Neural cell (in vitro differentiated cells): Measurements from ENCODE around the gene SLC38A11. TPM values are rescaled to one million over a fixed set of nuclear protein-coding genes. Genes with fewer than 3 reads are reported as not detected.

Source experiments
- H2AFZ ChIP-seq: fragments of 200-600, 300-800 bp; sonication (generic), shearing (Covaris generic); 2 replicates; pipeline ENCODE4 v1.6.0; 2014; ENCODE audit warnings: low read depth, mild to moderate bottlenecking, antibody characterized with exemption, low read length, moderate library complexity
- H3F3A ChIP-seq: fragments of 200-600 bp; shearing (Covaris generic); 2 replicates; pipeline ENCODE4 v1.6.1; 2016; ENCODE audit warnings: mild to moderate bottlenecking, moderate library complexity, mixed read lengths, antibody characterized with exemption, low read length; ENCODE audit not compliant: insufficient read depth, poor library complexity, severe bottlenecking
- H3K27ac ChIP-seq: fragments of 200-600, 300-800 bp; sonication (generic), shearing (Covaris generic); 2 replicates; pipeline ENCODE4 v1.5.1; 2014; ENCODE audit warnings: mild to moderate bottlenecking, low read length, moderate library complexity
- H3K27me3 ChIP-seq: fragments of 300-800, 200-600 bp; sonication (generic), shearing (Covaris generic); 2 replicates; pipeline ENCODE4 v1.6.0; 2014; ENCODE audit warnings: mild to moderate bottlenecking, low read depth, low read length, moderate library complexity; ENCODE audit not compliant: insufficient read depth
- H3K36me3 ChIP-seq: fragments of 300-800, 200-600 bp; sonication (generic), shearing (Covaris generic); 2 replicates; pipeline ENCODE4 v1.5.1; 2014; ENCODE audit warnings: mild to moderate bottlenecking, antibody characterized with exemption, low read length, moderate library complexity; ENCODE audit not compliant: insufficient read depth
- H3K4me2 ChIP-seq: fragments of 300-800, 200-600 bp; sonication (generic), shearing (Covaris generic); 2 replicates; pipeline ENCODE4 v1.6.0; 2014; ENCODE audit warnings: mild to moderate bottlenecking, low read length
- H3K4me3 ChIP-seq: fragments of 300-800, 200-600 bp; sonication (generic), shearing (Covaris generic); 2 replicates; pipeline ENCODE4 v1.5.1; 2014; ENCODE audit warnings: mild to moderate bottlenecking, low read length, moderate library complexity
- H3K79me2 ChIP-seq: fragments of 200-600 bp; shearing (Covaris generic); replicated peaks from 2 replicates; pipeline ENCODE4 v1.6.0; 2014; ENCODE audit warnings: mild to moderate bottlenecking, low read length, moderate library complexity; ENCODE audit not compliant: insufficient read depth
- H3K9ac ChIP-seq: fragments of 300-800, 200-600 bp; sonication (generic), shearing (Covaris generic); 2 replicates; pipeline ENCODE4 v1.6.1; 2016; ENCODE audit warnings: mild to moderate bottlenecking, low read length, mixed read lengths
- H3K9me2 ChIP-seq: fragments of 200-600 bp; shearing (Covaris generic); 2 replicates; pipeline ENCODE4 v1.6.1; 2016; ENCODE audit warnings: mild to moderate bottlenecking, low read length, mixed read lengths; ENCODE audit not compliant: insufficient read depth
- H3K9me3 ChIP-seq: fragments of 200-600, 300-800 bp; sonication (generic), shearing (Covaris generic); 2 replicates; pipeline ENCODE4 v1.6.1; 2016; ENCODE audit warnings: mild to moderate bottlenecking, mixed run types, low read length, moderate library complexity, mixed read lengths
- H4K20me1 ChIP-seq: fragments of 200-600 bp; shearing (Covaris generic); 2 replicates; pipeline ENCODE4 v1.6.1; 2016; ENCODE audit warnings: mild to moderate bottlenecking, mixed run types; ENCODE audit not compliant: insufficient read depth
- CTCF ChIP-seq: fragments of 450-650 bp; IDR thresholded peaks from 2 replicates; pipeline ENCODE4 v1.5.1; 2014; ENCODE audit warnings: antibody characterized with exemption, mild to moderate bottlenecking, moderate library complexity; ENCODE audit not compliant: poor library complexity, severe bottlenecking
- EZH2 ChIP-seq: fragments of 200-600, 300-800 bp; shearing (Covaris generic), sonication (generic); IDR thresholded peaks from 2 replicates; pipeline ENCODE4 v1.6.1; 2014; ENCODE audit warnings: antibody characterized with exemption, low read length, borderline replicate concordance, mild to moderate bottlenecking; ENCODE audit not compliant: insufficient read depth, poor library complexity, severe bottlenecking
- MXI1 ChIP-seq: fragments of 450-650 bp; conservative IDR thresholded peaks from 2 replicates; pipeline ENCODE4 v1.6.1; 2014; ENCODE audit warnings: antibody characterized with exemption, mild to moderate bottlenecking; ENCODE audit not compliant: poor library complexity, severe bottlenecking
- POLR2AphosphoS5 ChIP-seq: IDR thresholded peaks from 2 replicates; pipeline ENCODE4 v1.6.1; 2012
- RAD21 ChIP-seq: fragments of 450-650 bp; conservative IDR thresholded peaks from 2 replicates; pipeline ENCODE4 v1.6.1; 2014; ENCODE audit warnings: antibody characterized with exemption, mild to moderate bottlenecking, moderate library complexity
- REST ChIP-seq: IDR thresholded peaks from 2 replicates; pipeline ENCODE4 v1.6.1; 2012; ENCODE audit warnings: borderline replicate concordance
- SMC3 ChIP-seq: fragments of 450-650 bp; conservative IDR thresholded peaks from 2 replicates; pipeline ENCODE4 v1.6.1; 2014; ENCODE audit warnings: antibody characterized with exemption, mild to moderate bottlenecking, moderate library complexity; ENCODE audit not compliant: poor library complexity
- TAF1 ChIP-seq: IDR thresholded peaks from 2 replicates; pipeline ENCODE4 v1.6.1; 2012; ENCODE audit warnings: low read depth
- polyA plus RNA-seq: library from polyadenylated mRNA; depleted of rRNA; stranded (reverse); fragments of >200 nt; gene quantifications from 2 replicates; pipeline ENCODE4 v1.2.3, GENCODE V29; 2014

Gene SLC38A11
- polyA plus RNA-seq, 1 donor from 2014 or later, result not detected

- Histone ChIP-seq H3K4me3 (no peak overlapping the region), H3K9me3 (no peaks in the 10 kb centered on the region), H3F3A (no peaks in the 10 kb centered on the region), H3K27me3 (no peaks in the 10 kb centered on the region), H3K9me2 (no peaks in the 10 kb centered on the region), H3K27ac (no peak overlapping the region), H4K20me1 (no peaks in the 10 kb centered on the region), H3K79me2 (no peaks in the 10 kb centered on the region), H3K9ac (no peak overlapping the region), H3K4me2 (no peak overlapping the region), H3K36me3 (no peaks in the 10 kb centered on the region), H2AFZ (no peak overlapping the region)
- TF ChIP-seq TAF1 (no peak), RAD21 (no peak), CTCF (no peak), REST (no peak), EZH2 (no peak), POLR2AphosphoS5 (no peak)
Measured at GRCh38 chr2:164891460-164891859, 63.9 kb downstream of the SLC38A11 start.

GRCh38 chr2:164890544-164890943 is 64.8 kb downstream of the SLC38A11 start:
- no peaks in the 10 kb centered on the region for H3K9me2 ChIP-seq
- no peak overlapping the region for H3K27ac ChIP-seq
- no peak for TF ChIP-seq TAF1
- H3K79me2 ChIP-seq, result no peaks in the 10 kb centered on the region
- no peaks in the 10 kb centered on the region for H4K20me1 ChIP-seq
- no peak overlapping the region for H3K9ac ChIP-seq
- H3K36me3 ChIP-seq, result no peaks in the 10 kb centered on the region
- H3K4me3 ChIP-seq, result no peak overlapping the region
- H3K27me3 ChIP-seq, result no peaks in the 10 kb centered on the region
- no peaks in the 10 kb centered on the region for H3F3A ChIP-seq
- H2AFZ ChIP-seq, result no peak overlapping the region
- no peaks in the 10 kb centered on the region for H3K9me3 ChIP-seq
- H3K4me2 ChIP-seq, result no peak overlapping the region

- no peaks in the 10 kb centered on the region for H3K9me2 ChIP-seq
- no peak overlapping the region for H3K4me2 ChIP-seq
- H3K27me3 ChIP-seq, result no peaks in the 10 kb centered on the region
- no peaks in the 10 kb centered on the region for H3K36me3 ChIP-seq
- no peak overlapping the region for H3K4me3 ChIP-seq
- H3K9ac ChIP-seq, result no peak overlapping the region
- H3K79me2 ChIP-seq, result no peaks in the 10 kb centered on the region
- no peaks in the 10 kb centered on the region for H3K9me3 ChIP-seq
- no peak overlapping the region for H3K27ac ChIP-seq
- H2AFZ ChIP-seq, result no peak overlapping the region
- H4K20me1 ChIP-seq, result no peaks in the 10 kb centered on the region
- TF ChIP-seq POLR2AphosphoS5 (no peak), SMC3 (no peak), MXI1 (no peak), CTCF (no peak), RAD21 (no peak)
- no peaks in the 10 kb centered on the region for H3F3A ChIP-seq
Measured at GRCh38 chr2:164888592-164888991, 66.7 kb downstream of the SLC38A11 start.
